IMR-90 (cell line): Measurements from ENCODE around the gene CD163. TPM values are rescaled to one million over a fixed set of nuclear protein-coding genes. Genes with fewer than 3 reads are reported as not detected.

ENCODE experiments used
- ATAC-seq: fragments of 200-7000 bp; cut with Tn5 transposase; 2 replicates; pipeline ENCODE4 v1.9.1; 2020; ENCODE audit warnings: low read depth, mild to moderate bottlenecking, moderate library complexity
- BruUV-seq: library from RNA; stranded (reverse); fragments of 400-500 nt; replicated peaks from 2 replicates; lab custom pipeline; 2021; lab: Mats Ljungman, UMichigan
- CTCF ChIA-PET: fragments of 300-600 bp; formaldehyde crosslinking; extraction: SDS; loops from one replicate; lab custom pipeline; 2021; ENCODE audit warnings: antibody characterized with exemption; lab: Yijun Ruan, JAX
- POLR2A ChIA-PET: fragments of 300-600 bp; sonication (Branson Sonifier 250); formaldehyde crosslinking; loops from one replicate; lab custom pipeline; 2022; ENCODE audit warnings: antibody characterized with exemption; ENCODE audit not compliant: unreplicated experiment; lab: Charles Lee
- DNase-seq: peaks from one replicate; pipeline ENCODE4 v3.0.0; 2013
- H2AFZ ChIP-seq: replicated peaks from 2 replicates; pipeline ENCODE3; 2013; ENCODE audit warnings: low read length, mild to moderate bottlenecking; ENCODE audit not compliant: poor library complexity
- H2AK5ac ChIP-seq: 2 replicates; pipeline ENCODE4 v1.6.1; 2013; ENCODE audit warnings: low read depth, low read length, inconsistent platforms
- H2AK9ac ChIP-seq: replicated peaks from 2 replicates; pipeline ENCODE3; 2013; ENCODE audit warnings: mild to moderate bottlenecking, low read depth, low read length, moderate library complexity; ENCODE audit not compliant: poor library complexity
- H2BK120ac ChIP-seq: 2 replicates; pipeline ENCODE4 v1.6.1; 2013; ENCODE audit warnings: low read depth, low read length, inconsistent platforms
- H2BK15ac ChIP-seq: 3 replicates; pipeline ENCODE4 v1.6.1; 2013; ENCODE audit warnings: low read depth, low read length, inconsistent platforms
- H2BK20ac ChIP-seq: 2 replicates; pipeline ENCODE4 v1.6.1; 2013; ENCODE audit warnings: low read depth, mild to moderate bottlenecking, inconsistent platforms, low read length, moderate library complexity
- H2BK5ac ChIP-seq: 2 replicates; pipeline ENCODE4 v1.6.1; 2013; ENCODE audit warnings: mild to moderate bottlenecking, low read depth, low read length, inconsistent platforms; ENCODE audit not compliant: poor library complexity, severe bottlenecking
- H3K14ac ChIP-seq: replicated peaks from 2 replicates; pipeline ENCODE4 v1.6.1; 2013; ENCODE audit warnings: low read depth, low read length, inconsistent platforms
- H3K18ac ChIP-seq: 2 replicates; pipeline ENCODE4 v1.6.1; 2013; ENCODE audit warnings: low read depth, low read length, control low read depth
- H3K23ac ChIP-seq: 2 replicates; pipeline ENCODE4 v1.6.1; 2013; ENCODE audit warnings: low read depth, low read length, inconsistent platforms
- H3K27ac ChIP-seq: 2 replicates; pipeline ENCODE4 v1.5.1; 2013; ENCODE audit warnings: mild to moderate bottlenecking, control low read depth, low read length; ENCODE audit not compliant: insufficient read depth
- H3K27me3 ChIP-seq: 2 replicates; pipeline ENCODE4 v1.6.1; 2013; ENCODE audit warnings: low read length; ENCODE audit not compliant: control insufficient read depth, insufficient read depth
- H3K36me3 ChIP-seq: 2 replicates; pipeline ENCODE4 v1.6.1; 2013; ENCODE audit warnings: low read length, mixed read lengths; ENCODE audit not compliant: control insufficient read depth, insufficient read depth
- H3K4ac ChIP-seq: 2 replicates; pipeline ENCODE4 v1.6.1; 2013; ENCODE audit warnings: low read depth, low read length, inconsistent platforms
- H3K4me1 ChIP-seq: 2 replicates; pipeline ENCODE4 v1.6.1; 2013; ENCODE audit warnings: low read length, mixed read lengths; ENCODE audit not compliant: control insufficient read depth, insufficient read depth
- H3K4me2 ChIP-seq: 2 replicates; pipeline ENCODE4 v1.6.1; 2013; ENCODE audit warnings: low read depth, mild to moderate bottlenecking, control low read depth, low read length, moderate library complexity
- H3K4me3 ChIP-seq: 2 replicates; pipeline ENCODE4 v1.5.1; 2013; ENCODE audit warnings: low read depth, mild to moderate bottlenecking, control low read depth, low read length, moderate library complexity; ENCODE audit not compliant: insufficient read depth
- H3K56ac ChIP-seq: 2 replicates; pipeline ENCODE4 v1.6.1; 2013; ENCODE audit warnings: low read length, inconsistent platforms; ENCODE audit not compliant: insufficient read depth; ENCODE audit errors: extremely low read depth
- H3K79me1 ChIP-seq, 2 experiments: 2 replicates each; pipeline ENCODE4 v1.6.1; 2013; ENCODE audit warnings: low read length in 2 of 2, inconsistent platforms in 1 of 2, low read depth in 1 of 2
- H3K9ac ChIP-seq: 2 replicates; pipeline ENCODE4 v1.6.1; 2013; ENCODE audit warnings: low read depth, low read length, control low read depth
- H3K9me1 ChIP-seq: 2 replicates; pipeline ENCODE4 v1.6.1; 2013; ENCODE audit warnings: low read length, inconsistent platforms; ENCODE audit not compliant: insufficient read depth
- H3K9me3 ChIP-seq: 2 replicates; pipeline ENCODE4 v1.6.1; 2013; ENCODE audit warnings: low read length; ENCODE audit not compliant: control insufficient read depth, insufficient read depth
- H4K20me1 ChIP-seq: 2 replicates; pipeline ENCODE4 v1.6.1; 2013; ENCODE audit warnings: low read length, inconsistent platforms; ENCODE audit not compliant: insufficient read depth
- H4K5ac ChIP-seq: 2 replicates; pipeline ENCODE4 v1.6.1; 2013; ENCODE audit warnings: mild to moderate bottlenecking, low read depth, low read length, control low read depth
- H4K8ac ChIP-seq, 2 experiments: 2 replicates each; pipeline ENCODE4 v1.6.1; 2013; ENCODE audit warnings: low read depth in 2 of 2, low read length in 2 of 2, control low read depth in 1 of 2, inconsistent platforms in 1 of 2
- H4K91ac ChIP-seq: 2 replicates; pipeline ENCODE4 v1.6.1; 2013; ENCODE audit warnings: low read depth, low read length, inconsistent platforms; ENCODE audit not compliant: insufficient read depth
- BHLHE40 ChIP-seq: fragments of 150-350 bp; IDR thresholded peaks from 2 replicates; pipeline ENCODE4 v1.6.1; 2016; ENCODE audit warnings: mild to moderate bottlenecking, low read depth, low read length
- CEBPB ChIP-seq: IDR thresholded peaks from 2 replicates; pipeline ENCODE4 v1.6.1; 2012; ENCODE audit warnings: low read depth, low read length, improper control_type of control experiment
- CHD1 ChIP-seq: IDR thresholded peaks from 2 replicates; pipeline ENCODE4 v1.6.1; 2012; ENCODE audit warnings: low read depth, low read length, improper control_type of control experiment
- FOS ChIP-seq: fragments of 150-350 bp; IDR thresholded peaks from 2 replicates; pipeline ENCODE4 v1.6.1; 2016; ENCODE audit warnings: low read depth, low read length
- MXI1 ChIP-seq: IDR thresholded peaks from 2 replicates; pipeline ENCODE4 v1.6.1; 2012; ENCODE audit warnings: low read depth, mild to moderate bottlenecking, low read length, moderate library complexity, borderline replicate concordance
- NFE2L2 ChIP-seq: fragments of 150-350 bp; IDR thresholded peaks from 2 replicates; pipeline ENCODE4 v1.6.1; 2016; ENCODE audit warnings: low read depth, mild to moderate bottlenecking, low read length
- POLR2A ChIP-seq: IDR thresholded peaks from 2 replicates; pipeline ENCODE4 v1.6.1; 2012; ENCODE audit warnings: mild to moderate bottlenecking, low read depth, low read length
- RAD21 ChIP-seq: IDR thresholded peaks from 2 replicates; pipeline ENCODE4 v1.6.1; 2012; ENCODE audit warnings: low read length, improper control_type of control experiment
- RCOR1 ChIP-seq: IDR thresholded peaks from 2 replicates; pipeline ENCODE4 v1.6.1; 2012; ENCODE audit warnings: mild to moderate bottlenecking, low read length, improper control_type of control experiment; ENCODE audit not compliant: insufficient replicate concordance
- SMC3 ChIP-seq: fragments of 150-350 bp; IDR thresholded peaks from 2 replicates; pipeline ENCODE4 v1.6.1; 2016; ENCODE audit warnings: low read depth, mild to moderate bottlenecking, antibody characterized with exemption, low read length, moderate library complexity
- WGBS, 2 experiments: methylation state at CpG; one replicate each; pipeline versions ENCODE4 v1.1.5 to v1.1.7; 2013; ENCODE audit warnings: missing lambda C conversion rate in 2 of 2; ENCODE audit not compliant: insufficient read length in 1 of 2; ENCODE audit errors: extremely low coverage in 2 of 2; 5-methylcytosine and 5-hydroxymethylcytosine counted together
- dilution Hi-C: fragments of 300-500 bp; cut with HindIII; formaldehyde crosslinking; loops from one replicate; pipeline ENCODE4 v1.14.3; 2018; ENCODE audit warnings: low sequenced_read_pairs; ENCODE audit not compliant: unreplicated experiment
- in situ Hi-C: fragments of 300-500 bp; cut with MboI; formaldehyde crosslinking; loops from 3 replicates; pipeline ENCODE4 v1.14.3; 2019; ENCODE audit warnings: low sequenced_read_pairs, inconsistent platforms, mixed read lengths
- intact Hi-C: fragments of 100-400 bp; cut with micrococcal nuclease; formaldehyde crosslinking; loops from 2 replicates; pipeline ENCODE4 v1.10.0; 2022
- polyA plus RNA-seq, 3 experiments: library from polyadenylated mRNA; depleted of rRNA; stranded (reverse); fragments of >200 nt; gene quantifications; 2 replicates each; pipeline ENCODE4 v1.2.3, GENCODE V29; 2012; ENCODE audit warnings: low replicate concordance in 1 of 3
- total RNA-seq: library from RNA; depleted of rRNA; stranded (reverse); fragments of >200 nt; gene quantifications from 2 replicates; pipeline ENCODE4 v1.2.3, GENCODE V29; 2012
- TF ChIP-seq, protein P1 (sequence below): fragments of 150-350 bp; IDR thresholded peaks from 2 replicates; pipeline ENCODE4 v1.6.1; 2017; ENCODE audit warnings: mild to moderate bottlenecking, antibody characterized with exemption, low read length, low read depth
- TF ChIP-seq, protein P2 (sequence below): conservative IDR thresholded peaks from 2 replicates; pipeline ENCODE4 v1.5.1; 2012; ENCODE audit warnings: mild to moderate bottlenecking, low read depth, low read length, improper control_type of control experiment
- TF ChIP-seq, protein P3 (sequence below): fragments of 150-350 bp; IDR thresholded peaks from 2 replicates; pipeline ENCODE4 v1.6.1; 2016; ENCODE audit warnings: low read depth, mild to moderate bottlenecking, low read length, moderate library complexity, borderline replicate concordance

CD163 gene
- total and polyA plus RNA-seq, 2 of the 4 experiments (the other 2 are of a cell fraction) = not detected

DNA sequence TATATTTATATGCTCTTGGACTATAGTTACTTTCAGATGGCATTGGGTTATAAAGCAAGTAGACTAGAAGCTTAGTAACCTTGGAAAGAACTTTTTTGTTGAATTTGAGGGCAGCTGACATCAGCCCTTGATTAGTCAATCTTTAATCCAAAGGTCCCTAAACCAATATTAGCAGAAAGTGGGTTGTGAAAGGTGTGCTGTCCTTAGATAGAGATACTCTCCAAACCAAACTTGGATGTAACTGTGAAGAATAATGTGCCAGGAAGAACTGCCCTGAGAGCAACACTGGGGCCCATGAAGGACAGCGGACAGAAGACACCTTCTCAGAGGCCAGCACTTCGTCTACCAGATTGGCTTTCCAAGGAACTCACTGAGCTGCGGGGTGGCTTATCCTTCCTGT is 10.6 kb downstream of the CD163 start:
- no peak overlapping the region for H2BK5ac ChIP-seq
- dilution Hi-C loops (no loop called here), in situ Hi-C loops (no loop called here), intact Hi-C loops (no loop called here)
- no peak overlapping the region for H4K91ac ChIP-seq
- H3K14ac ChIP-seq = no peak overlapping the region
- no peaks in the 10 kb centered on the region for H4K20me1 ChIP-seq
- BruUV-seq = no TSS peak
- H3K4me3 ChIP-seq = no peak overlapping the region
- no peaks in the 10 kb centered on the region for H3K9me3 ChIP-seq
- ATAC-seq (no peak), DNase-seq (no peak)
- no peak overlapping the region for H4K5ac ChIP-seq
- no peak overlapping the region for H3K27ac ChIP-seq
- no peaks in the 10 kb centered on the region for H3K27me3 ChIP-seq
- H2AK9ac ChIP-seq = no peak overlapping the region
- H3K4me1 ChIP-seq = no peaks in the 10 kb centered on the region
- no peak overlapping the region for H2AFZ ChIP-seq
- no peak overlapping the region for H2BK120ac ChIP-seq
- WGBS, 2 experiments = no CpG with 5 or more reads among the region's 3 CpGs
- no peaks in the 10 kb centered on the region for H3K79me1 ChIP-seq
- no peak overlapping the region for H3K23ac ChIP-seq
- H2BK20ac ChIP-seq = no peak overlapping the region
- no peak overlapping the region for H3K4me2 ChIP-seq
- no peak overlapping the region for H2AK5ac ChIP-seq
- H2BK15ac ChIP-seq = no peak overlapping the region
- no peak overlapping the region for H4K8ac ChIP-seq
- no peak overlapping the region for H3K18ac ChIP-seq
- H3K56ac ChIP-seq = no peak overlapping the region
- TF ChIP-seq, protein P1, sequence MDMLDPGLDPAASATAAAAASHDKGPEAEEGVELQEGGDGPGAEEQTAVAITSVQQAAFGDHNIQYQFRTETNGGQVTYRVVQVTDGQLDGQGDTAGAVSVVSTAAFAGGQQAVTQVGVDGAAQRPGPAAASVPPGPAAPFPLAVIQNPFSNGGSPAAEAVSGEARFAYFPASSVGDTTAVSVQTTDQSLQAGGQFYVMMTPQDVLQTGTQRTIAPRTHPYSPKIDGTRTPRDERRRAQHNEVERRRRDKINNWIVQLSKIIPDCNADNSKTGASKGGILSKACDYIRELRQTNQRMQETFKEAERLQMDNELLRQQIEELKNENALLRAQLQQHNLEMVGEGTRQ = no peak
- no peak for TF ChIP-seq MXI1
- TF ChIP-seq, protein P2, sequence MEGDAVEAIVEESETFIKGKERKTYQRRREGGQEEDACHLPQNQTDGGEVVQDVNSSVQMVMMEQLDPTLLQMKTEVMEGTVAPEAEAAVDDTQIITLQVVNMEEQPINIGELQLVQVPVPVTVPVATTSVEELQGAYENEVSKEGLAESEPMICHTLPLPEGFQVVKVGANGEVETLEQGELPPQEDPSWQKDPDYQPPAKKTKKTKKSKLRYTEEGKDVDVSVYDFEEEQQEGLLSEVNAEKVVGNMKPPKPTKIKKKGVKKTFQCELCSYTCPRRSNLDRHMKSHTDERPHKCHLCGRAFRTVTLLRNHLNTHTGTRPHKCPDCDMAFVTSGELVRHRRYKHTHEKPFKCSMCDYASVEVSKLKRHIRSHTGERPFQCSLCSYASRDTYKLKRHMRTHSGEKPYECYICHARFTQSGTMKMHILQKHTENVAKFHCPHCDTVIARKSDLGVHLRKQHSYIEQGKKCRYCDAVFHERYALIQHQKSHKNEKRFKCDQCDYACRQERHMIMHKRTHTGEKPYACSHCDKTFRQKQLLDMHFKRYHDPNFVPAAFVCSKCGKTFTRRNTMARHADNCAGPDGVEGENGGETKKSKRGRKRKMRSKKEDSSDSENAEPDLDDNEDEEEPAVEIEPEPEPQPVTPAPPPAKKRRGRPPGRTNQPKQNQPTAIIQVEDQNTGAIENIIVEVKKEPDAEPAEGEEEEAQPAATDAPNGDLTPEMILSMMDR = no peak
- TF ChIP-seq CHD1 = no peak
- TF ChIP-seq CEBPB = no peak
- no peak for TF ChIP-seq BHLHE40
- no peak for TF ChIP-seq RAD21
- TF ChIP-seq, protein P3, sequence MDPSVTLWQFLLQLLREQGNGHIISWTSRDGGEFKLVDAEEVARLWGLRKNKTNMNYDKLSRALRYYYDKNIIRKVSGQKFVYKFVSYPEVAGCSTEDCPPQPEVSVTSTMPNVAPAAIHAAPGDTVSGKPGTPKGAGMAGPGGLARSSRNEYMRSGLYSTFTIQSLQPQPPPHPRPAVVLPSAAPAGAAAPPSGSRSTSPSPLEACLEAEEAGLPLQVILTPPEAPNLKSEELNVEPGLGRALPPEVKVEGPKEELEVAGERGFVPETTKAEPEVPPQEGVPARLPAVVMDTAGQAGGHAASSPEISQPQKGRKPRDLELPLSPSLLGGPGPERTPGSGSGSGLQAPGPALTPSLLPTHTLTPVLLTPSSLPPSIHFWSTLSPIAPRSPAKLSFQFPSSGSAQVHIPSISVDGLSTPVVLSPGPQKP = no peak
- no peak for TF ChIP-seq SMC3
- no peak for TF ChIP-seq FOS
- no peak for TF ChIP-seq POLR2A
- TF ChIP-seq RCOR1 = no peak
- TF ChIP-seq NFE2L2 = no peak
- no peaks in the 10 kb centered on the region for H3K9me1 ChIP-seq
- no peak overlapping the region for H3K9ac ChIP-seq
- ChIA-PET POLR2A (no interaction called here), CTCF (no interaction called here)
- no peak overlapping the region for H3K4ac ChIP-seq
- H3K36me3 ChIP-seq = no peaks in the 10 kb centered on the region
